ENCODE results near the gene LRIG2. TPM values are rescaled to one million over a fixed set of nuclear protein-coding genes. Genes with fewer than 3 reads are reported as not detected.

Gene LRIG2
- total RNA-seq, 1 donor from 2014 or later: 24.0 TPM

GRCh38 chr1:113123737-113124136 lies 50.7 kb downstream of the LRIG2 start:
- Histone ChIP-seq H3K9me3 (ENCODE audit: control insufficient read depth in 3 of 3, low read length in 3 of 3) (no peaks in the 10 kb centered on the region), H3K36me3 (ENCODE audit: control insufficient read depth in 3 of 3, insufficient read depth in 3 of 3, low read length in 3 of 3) (peaks cover 24 to 55% (median 46%) of the 10 kb centered on the region in 3 donors), H3K4me1 (ENCODE audit: control insufficient read depth in 3 of 3, insufficient read depth in 3 of 3, low read length in 3 of 3) (peaks cover 0 to 5% (median 5%) of the 10 kb centered on the region in 3 donors), H3K4me3 (ENCODE audit: low read length in 3 of 3) (no peak overlapping the region), H3K9ac (ENCODE audit: low read depth in 1 of 3, low read length in 3 of 3) (no peak overlapping the region), H3K27me3 (ENCODE audit: control insufficient read depth in 3 of 3, insufficient read depth in 3 of 3, low read length in 3 of 3) (no peaks in the 10 kb centered on the region), H3K27ac (ENCODE audit: low read depth, low read length) (no peak overlapping the region)

DNA sequence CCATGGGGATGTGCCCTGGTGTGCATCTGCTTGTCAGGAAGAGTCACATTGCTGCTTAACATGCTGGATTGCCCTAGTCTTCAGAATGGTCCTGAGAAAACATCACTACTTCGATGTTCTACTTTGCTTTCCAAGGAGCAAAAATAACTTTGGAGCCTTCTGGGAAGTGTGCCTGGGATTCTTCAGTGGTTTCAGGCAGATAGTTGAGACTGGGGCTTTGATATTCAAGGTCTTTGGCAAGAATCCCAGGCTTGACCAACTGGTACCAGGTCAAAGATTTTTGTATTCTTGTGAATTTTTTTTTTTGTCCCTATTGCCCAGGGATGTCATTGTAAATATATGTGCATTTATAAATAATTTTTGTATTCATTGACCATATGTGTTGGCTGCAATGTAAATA lies 51.4 kb downstream of the LRIG2 start:
- H3K9ac ChIP-seq (ENCODE audit: low read depth in 1 of 3, low read length in 3 of 3): no peak overlapping the region
- no peak overlapping the region for H3K27ac ChIP-seq (ENCODE audit: low read depth, low read length)

DNA sequence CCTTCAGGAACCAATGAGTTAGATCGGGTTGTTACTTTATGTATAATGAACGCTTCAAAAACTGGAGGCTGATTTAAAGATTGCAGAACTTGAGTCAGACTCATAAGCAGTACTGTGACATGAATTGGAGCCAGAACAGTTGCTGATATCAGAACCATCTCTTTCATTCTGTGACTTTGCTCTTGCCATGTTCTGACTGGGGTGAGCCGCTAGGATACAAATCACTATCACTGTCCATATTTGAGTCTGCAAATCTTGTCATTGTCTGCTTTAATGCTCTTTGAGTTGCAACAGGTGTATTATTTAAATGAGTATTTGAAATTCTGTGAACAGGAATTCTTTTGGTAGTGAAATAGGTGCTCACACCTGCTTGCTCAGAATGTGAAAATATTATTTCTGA lies 52.5 kb downstream of the LRIG2 start:
- Histone ChIP-seq H3K9me3 (ENCODE audit: control insufficient read depth in 3 of 3, low read length in 3 of 3) (no peaks in the 10 kb centered on the region), H3K4me1 (ENCODE audit: control insufficient read depth in 3 of 3, insufficient read depth in 3 of 3, low read length in 3 of 3) (peaks cover 0 to 5% (median 5%) of the 10 kb centered on the region in 3 donors), H3K27me3 (ENCODE audit: control insufficient read depth in 3 of 3, insufficient read depth in 3 of 3, low read length in 3 of 3) (no peaks in the 10 kb centered on the region)

More for the DNA sequence above, 51.4 kb downstream of the LRIG2 start:
- no peaks in the 10 kb centered on the region for H3K9me3 ChIP-seq (ENCODE audit: control insufficient read depth in 3 of 3, low read length in 3 of 3)
- peaks cover 19 to 49% (median 40%) of the 10 kb centered on the region in 3 donors for H3K36me3 ChIP-seq (ENCODE audit: control insufficient read depth in 3 of 3, insufficient read depth in 3 of 3, low read length in 3 of 3)
- H3K27me3 ChIP-seq (ENCODE audit: control insufficient read depth in 3 of 3, insufficient read depth in 3 of 3, low read length in 3 of 3): no peaks in the 10 kb centered on the region
- no peak overlapping the region for H3K4me3 ChIP-seq (ENCODE audit: low read length in 3 of 3)
- H3K4me1 ChIP-seq (ENCODE audit: control insufficient read depth in 3 of 3, insufficient read depth in 3 of 3, low read length in 3 of 3): peaks cover 0 to 5% (median 5%) of the 10 kb centered on the region in 3 donors

GRCh38 chr1:113126207-113126606 lies 53.2 kb downstream of the LRIG2 start:
- Histone ChIP-seq H3K4me1 (ENCODE audit: control insufficient read depth in 3 of 3, insufficient read depth in 3 of 3, low read length in 3 of 3) (peaks cover 0 to 5% (median 5%) of the 10 kb centered on the region in 3 donors), H3K4me3 (ENCODE audit: low read length in 3 of 3) (no peak overlapping the region), H3K27ac (ENCODE audit: low read depth, low read length) (no peak overlapping the region), H3K9me3 (ENCODE audit: control insufficient read depth in 3 of 3, low read length in 3 of 3) (no peaks in the 10 kb centered on the region), H3K36me3 (ENCODE audit: control insufficient read depth in 3 of 3, insufficient read depth in 3 of 3, low read length in 3 of 3) (peaks cover 11 to 36% (median 31%) of the 10 kb centered on the region in 3 donors), H3K9ac (ENCODE audit: low read depth in 1 of 3, low read length in 3 of 3) (no peak overlapping the region), H3K27me3 (ENCODE audit: control insufficient read depth in 3 of 3, insufficient read depth in 3 of 3, low read length in 3 of 3) (no peaks in the 10 kb centered on the region)

More for the DNA sequence above, 52.5 kb downstream of the LRIG2 start:
- Histone ChIP-seq H3K4me3 (ENCODE audit: low read length in 3 of 3) (no peak overlapping the region), H3K9ac (ENCODE audit: low read depth in 1 of 3, low read length in 3 of 3) (no peak overlapping the region), H3K27ac (ENCODE audit: low read depth, low read length) (no peak overlapping the region), H3K36me3 (ENCODE audit: control insufficient read depth in 3 of 3, insufficient read depth in 3 of 3, low read length in 3 of 3) (peaks cover 11 to 43% (median 35%) of the 10 kb centered on the region in 3 donors)

DNA sequence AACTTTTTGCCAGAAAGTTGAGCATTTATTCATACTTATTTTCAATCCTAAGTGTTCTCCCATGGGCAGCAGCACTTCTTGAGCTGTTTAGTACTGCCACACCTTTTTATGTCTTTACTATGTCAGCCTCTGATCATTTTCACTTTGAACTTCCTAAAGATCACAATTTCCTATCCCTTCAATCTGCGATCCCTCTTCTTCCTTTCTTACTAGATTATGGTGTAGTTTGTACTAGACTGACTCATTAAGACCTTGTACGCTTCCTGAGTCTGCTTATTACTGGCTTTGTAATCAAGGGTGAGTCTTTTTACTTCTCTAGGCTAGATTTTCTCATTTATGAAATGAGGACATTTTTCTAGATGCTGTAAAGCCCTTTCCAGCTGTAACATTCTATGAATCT lies 55.1 kb downstream of the LRIG2 start:
- Histone ChIP-seq H3K36me3 (ENCODE audit: control insufficient read depth in 3 of 3, insufficient read depth in 3 of 3, low read length in 3 of 3) (peaks cover 9 to 24% (median 20%) of the 10 kb centered on the region in 3 donors), H3K4me1 (ENCODE audit: control insufficient read depth in 3 of 3, insufficient read depth in 3 of 3, low read length in 3 of 3) (peaks cover 0 to 5% (median 5%) of the 10 kb centered on the region in 3 donors), H3K27me3 (ENCODE audit: control insufficient read depth in 3 of 3, insufficient read depth in 3 of 3, low read length in 3 of 3) (no peaks in the 10 kb centered on the region), H3K4me3 (ENCODE audit: low read length in 3 of 3) (no peak overlapping the region), H3K9me3 (ENCODE audit: control insufficient read depth in 3 of 3, low read length in 3 of 3) (no peaks in the 10 kb centered on the region), H3K9ac (ENCODE audit: low read depth in 1 of 3, low read length in 3 of 3) (no peak overlapping the region), H3K27ac (ENCODE audit: low read depth, low read length) (no peak overlapping the region)

DNA sequence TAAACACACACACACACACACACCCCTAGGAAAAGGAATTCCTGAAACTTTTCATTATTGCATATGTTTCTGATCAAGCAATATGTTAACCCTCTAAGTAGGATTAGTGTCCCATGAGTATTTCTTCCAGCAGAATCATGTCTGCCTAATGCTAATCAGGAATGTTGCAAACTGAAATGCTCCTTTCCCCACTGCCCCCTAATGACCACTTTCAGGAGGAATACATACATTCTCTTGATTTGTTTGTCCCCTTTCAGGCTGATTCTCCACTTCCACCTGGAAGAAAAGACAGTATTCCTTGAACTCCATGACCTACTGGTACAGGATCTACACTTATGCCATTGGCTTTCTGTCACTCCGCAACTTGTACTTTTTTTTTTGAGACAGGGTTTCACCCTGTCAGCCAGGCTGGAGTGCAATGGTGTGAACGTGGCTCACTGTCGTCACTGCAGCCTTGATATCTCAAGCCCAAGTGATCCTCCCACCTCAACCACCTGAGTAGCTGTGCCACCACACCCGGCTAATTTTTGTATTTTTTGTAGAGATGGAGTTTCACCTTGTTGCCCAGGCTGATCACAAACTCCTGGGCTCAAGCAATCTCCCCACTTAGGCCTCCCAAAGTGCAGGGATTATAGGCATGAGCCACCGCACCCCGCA lies 56.7 kb downstream of the LRIG2 start:
- Histone ChIP-seq H3K27me3 (ENCODE audit: control insufficient read depth in 3 of 3, insufficient read depth in 3 of 3, low read length in 3 of 3) (no peaks in the 10 kb centered on the region), H3K4me1 (ENCODE audit: control insufficient read depth in 3 of 3, insufficient read depth in 3 of 3, low read length in 3 of 3) (no peaks in the 10 kb centered on the region), H3K4me3 (ENCODE audit: low read length in 3 of 3) (no peak overlapping the region), H3K9ac (ENCODE audit: low read depth in 1 of 3, low read length in 3 of 3) (no peak overlapping the region), H3K9me3 (ENCODE audit: control insufficient read depth in 3 of 3, low read length in 3 of 3) (no peaks in the 10 kb centered on the region), H3K36me3 (ENCODE audit: control insufficient read depth in 3 of 3, insufficient read depth in 3 of 3, low read length in 3 of 3) (peaks cover 2 to 16% (median 14%) of the 10 kb centered on the region in 3 donors), H3K27ac (ENCODE audit: low read depth, low read length) (no peak overlapping the region)

GRCh38 chr1:113133038-113133437 lies 60.0 kb downstream of the LRIG2 start:
- no peak overlapping the region for H3K9ac ChIP-seq (ENCODE audit: low read depth in 1 of 3, low read length in 3 of 3)
- H3K4me1 ChIP-seq (ENCODE audit: control insufficient read depth in 3 of 3, insufficient read depth in 3 of 3, low read length in 3 of 3): no peaks in the 10 kb centered on the region
- no peak overlapping the region for H3K27ac ChIP-seq (ENCODE audit: low read depth, low read length)
- H3K36me3 ChIP-seq (ENCODE audit: control insufficient read depth in 3 of 3, insufficient read depth in 3 of 3, low read length in 3 of 3): peaks cover 0 to 2% (median 0%) of the 10 kb centered on the region in 3 donors
- H3K27me3 ChIP-seq (ENCODE audit: control insufficient read depth in 3 of 3, insufficient read depth in 3 of 3, low read length in 3 of 3): no peaks in the 10 kb centered on the region
- no peak overlapping the region for H3K4me3 ChIP-seq (ENCODE audit: low read length in 3 of 3)
- no peaks in the 10 kb centered on the region for H3K9me3 ChIP-seq (ENCODE audit: control insufficient read depth in 3 of 3, low read length in 3 of 3)

GRCh38 chr1:113133759-113134158 lies 60.8 kb downstream of the LRIG2 start:
- H3K9me3 ChIP-seq (ENCODE audit: control insufficient read depth in 3 of 3, low read length in 3 of 3): no peaks in the 10 kb centered on the region

GRCh38 chr1:113135460-113135859 lies 62.5 kb downstream of the LRIG2 start:
- no peaks in the 10 kb centered on the region for H3K4me1 ChIP-seq (ENCODE audit: control insufficient read depth in 3 of 3, insufficient read depth in 3 of 3, low read length in 3 of 3)
- no peak overlapping the region for H3K27ac ChIP-seq (ENCODE audit: low read depth, low read length)
- H3K9ac ChIP-seq (ENCODE audit: low read depth in 1 of 3, low read length in 3 of 3): no peak overlapping the region
- no peaks in the 10 kb centered on the region for H3K9me3 ChIP-seq (ENCODE audit: control insufficient read depth in 3 of 3, low read length in 3 of 3)
- H3K36me3 ChIP-seq (ENCODE audit: control insufficient read depth in 3 of 3, insufficient read depth in 3 of 3, low read length in 3 of 3): no peaks in the 10 kb centered on the region
- H3K4me3 ChIP-seq (ENCODE audit: low read length in 3 of 3): no peak overlapping the region
- no peaks in the 10 kb centered on the region for H3K27me3 ChIP-seq (ENCODE audit: control insufficient read depth in 3 of 3, insufficient read depth in 3 of 3, low read length in 3 of 3)

More at GRCh38 chr1:113133759-113134158, 60.8 kb downstream of the LRIG2 start:
- Histone ChIP-seq H3K9ac (ENCODE audit: low read depth in 1 of 3, low read length in 3 of 3) (no peak overlapping the region), H3K36me3 (ENCODE audit: control insufficient read depth in 3 of 3, insufficient read depth in 3 of 3, low read length in 3 of 3) (no peaks in the 10 kb centered on the region), H3K27me3 (ENCODE audit: control insufficient read depth in 3 of 3, insufficient read depth in 3 of 3, low read length in 3 of 3) (no peaks in the 10 kb centered on the region), H3K4me3 (ENCODE audit: low read length in 3 of 3) (no peak overlapping the region), H3K4me1 (ENCODE audit: control insufficient read depth in 3 of 3, insufficient read depth in 3 of 3, low read length in 3 of 3) (no peaks in the 10 kb centered on the region), H3K27ac (ENCODE audit: low read depth, low read length) (no peak overlapping the region)

GRCh38 chr1:113136476-113136875 lies 63.5 kb downstream of the LRIG2 start:
- Histone ChIP-seq H3K9me3 (ENCODE audit: control insufficient read depth in 3 of 3, low read length in 3 of 3) (no peaks in the 10 kb centered on the region), H3K27me3 (ENCODE audit: control insufficient read depth in 3 of 3, insufficient read depth in 3 of 3, low read length in 3 of 3) (no peaks in the 10 kb centered on the region), H3K27ac (ENCODE audit: low read depth, low read length) (no peak overlapping the region), H3K36me3 (ENCODE audit: control insufficient read depth in 3 of 3, insufficient read depth in 3 of 3, low read length in 3 of 3) (no peaks in the 10 kb centered on the region), H3K9ac (ENCODE audit: low read depth in 1 of 3, low read length in 3 of 3) (no peak overlapping the region), H3K4me3 (ENCODE audit: low read length in 3 of 3) (no peak overlapping the region), H3K4me1 (ENCODE audit: control insufficient read depth in 3 of 3, insufficient read depth in 3 of 3, low read length in 3 of 3) (peaks cover 0 to 7% (median 4%) of the 10 kb centered on the region in 3 donors)

Data from skeletal muscle tissue (tissue), 4 donors.